Measurements from ENCODE around the gene BPIFB2. TPM values are rescaled to one million over a fixed set of nuclear protein-coding genes. Genes with fewer than 3 reads are reported as not detected.

The BPIFB2 gene
- polyA plus RNA-seq, 1 donor (not counting 4 experiments of a cell fraction or from before 2014, with no cell fraction given) = not detected

DNA sequence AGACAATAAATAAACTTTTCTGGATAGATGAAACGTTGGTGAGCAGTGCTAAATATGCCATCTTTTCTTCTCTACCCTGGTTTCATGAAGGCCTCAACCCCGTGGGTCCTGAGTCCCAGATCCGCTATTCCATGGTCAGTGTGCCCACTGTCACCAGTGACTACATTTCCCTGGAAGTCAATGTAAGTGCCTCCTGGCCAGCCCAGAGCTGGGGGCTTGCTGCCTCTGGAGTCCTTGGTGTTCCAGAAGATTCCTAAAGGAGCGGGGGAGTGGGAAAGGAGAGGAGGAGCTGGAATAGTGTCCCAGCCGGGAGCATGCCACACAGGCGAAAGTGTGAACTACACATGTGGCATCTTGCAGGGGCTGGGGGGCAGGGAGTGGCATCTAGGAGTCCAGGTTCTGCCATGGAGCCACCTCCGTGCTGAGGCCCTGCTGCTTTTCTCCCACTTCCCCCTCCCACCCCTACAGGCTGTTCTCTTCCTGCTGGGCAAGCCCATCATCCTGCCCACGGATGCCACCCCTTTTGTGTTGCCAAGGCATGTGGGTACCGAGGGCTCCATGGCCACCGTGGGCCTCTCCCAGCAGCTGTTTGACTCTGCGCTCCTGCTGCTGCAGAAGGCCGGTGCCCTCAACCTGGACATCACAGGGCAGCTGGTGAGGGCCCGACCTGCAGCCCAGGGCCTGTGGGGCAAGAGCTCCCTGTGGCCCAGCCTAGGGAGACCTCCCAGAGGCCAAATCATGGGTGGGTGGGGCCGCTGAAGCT, 10.8 kb downstream of the BPIFB2 start:
- no peaks in the 10 kb centered on the region for H3K36me3 ChIP-seq (ENCODE audit: control insufficient read depth in 2 of 2, extremely low read depth in 1 of 2, insufficient read depth in 2 of 2, low read length in 2 of 2)
- H3K27me3 ChIP-seq (ENCODE audit: control insufficient read depth, extremely low read depth, insufficient read depth, low read length) = no peaks in the 10 kb centered on the region

GRCh38 chr20:33019465-33020277, 12.2 kb downstream of the BPIFB2 start:
- Histone ChIP-seq H3K4me2 (ENCODE audit: control insufficient read depth, extremely low read depth, insufficient read depth, low read depth, low read length) (no peak overlapping the region), H2AFZ (ENCODE audit: control insufficient read depth, low read length) (no peak overlapping the region), H3K36me3 (ENCODE audit: control insufficient read depth in 2 of 2, extremely low read depth in 1 of 2, insufficient read depth in 2 of 2, low read length in 2 of 2) (no peaks in the 10 kb centered on the region), H3K79me2 (ENCODE audit: control insufficient read depth, insufficient read depth, low read length) (no peaks in the 10 kb centered on the region), H3K9me3 (ENCODE audit: control insufficient read depth, low read depth, low read length) (no peaks in the 10 kb centered on the region), H3K27ac (ENCODE audit: control insufficient read depth, insufficient read depth, low read length) (no peak overlapping the region), H4K20me1 (ENCODE audit: control insufficient read depth, extremely low read depth, insufficient read depth, low read length) (no peaks in the 10 kb centered on the region), H3K9ac (ENCODE audit: control insufficient read depth, extremely low read depth, insufficient read depth, low read length) (no peak overlapping the region), H3K9me1 (ENCODE audit: control insufficient read depth, extremely low read depth, insufficient read depth, low read length) (no peaks in the 10 kb centered on the region), H3K27me3 (ENCODE audit: control insufficient read depth, extremely low read depth, insufficient read depth, low read length) (no peaks in the 10 kb centered on the region), H3K4me1 (ENCODE audit: control insufficient read depth, extremely low read depth, insufficient read depth, low read length) (no peaks in the 10 kb centered on the region), H3K4me3 (ENCODE audit: control insufficient read depth in 2 of 3, extremely low read depth in 1 of 3, insufficient read depth in 2 of 3, low read depth in 1 of 3, low read length in 3 of 3) (no peak overlapping the region)
- TF ChIP-seq CTCF (optimal IDR thresholded peaks at IDR 0.05 in 1 of 3, IDR thresholded peaks at IDR 0.05 in 1 of 3, conservative IDR thresholded peaks at IDR 0.05 in 1 of 3; ENCODE audit: extremely low read depth in 1 of 3, insufficient read depth in 2 of 3, low read length in 3 of 3) (no peak), EZH2 (IDR thresholded peaks at IDR 0.05; ENCODE audit: low read length) (no peak)
- no peak for DNase-seq (ENCODE audit: low read depth, low spot score)
- dilution Hi-C loops (cut with MboI; ENCODE audit: extremely low pct_ligation_motif_present, low sequenced_read_pairs) = no loop called here
- no peak for FAIRE-seq

More for the DNA sequence above, 10.8 kb downstream of the BPIFB2 start:
- Histone ChIP-seq H3K4me2 (ENCODE audit: control insufficient read depth, extremely low read depth, insufficient read depth, low read depth, low read length) (no peak overlapping the region), H4K20me1 (ENCODE audit: control insufficient read depth, extremely low read depth, insufficient read depth, low read length) (no peaks in the 10 kb centered on the region), H3K4me3 (ENCODE audit: control insufficient read depth in 2 of 3, extremely low read depth in 1 of 3, insufficient read depth in 2 of 3, low read depth in 1 of 3, low read length in 3 of 3) (no peak overlapping the region), H3K79me2 (ENCODE audit: control insufficient read depth, insufficient read depth, low read length) (no peaks in the 10 kb centered on the region), H2AFZ (ENCODE audit: control insufficient read depth, low read length) (no peak overlapping the region), H3K9me3 (ENCODE audit: control insufficient read depth, low read depth, low read length) (no peaks in the 10 kb centered on the region), H3K9me1 (ENCODE audit: control insufficient read depth, extremely low read depth, insufficient read depth, low read length) (no peaks in the 10 kb centered on the region), H3K27ac (ENCODE audit: control insufficient read depth, insufficient read depth, low read length) (no peak overlapping the region), H3K4me1 (ENCODE audit: control insufficient read depth, extremely low read depth, insufficient read depth, low read length) (no peaks in the 10 kb centered on the region), H3K9ac (ENCODE audit: control insufficient read depth, extremely low read depth, insufficient read depth, low read length) (no peak overlapping the region)
- TF ChIP-seq CTCF (optimal IDR thresholded peaks at IDR 0.05 in 1 of 3, IDR thresholded peaks at IDR 0.05 in 1 of 3, conservative IDR thresholded peaks at IDR 0.05 in 1 of 3; ENCODE audit: extremely low read depth in 1 of 3, insufficient read depth in 2 of 3, low read length in 3 of 3) (no peak), EZH2 (IDR thresholded peaks at IDR 0.05; ENCODE audit: low read length) (no peak)
- no peak for DNase-seq (ENCODE audit: low read depth, low spot score)
- no peak for FAIRE-seq
- dilution Hi-C loops (cut with MboI; ENCODE audit: extremely low pct_ligation_motif_present, low sequenced_read_pairs) = no loop called here

Measured in keratinocyte (primary cell).